HepG2 (cell line): Measurements from ENCODE around the gene DPM1. TPM values are rescaled to one million over a fixed set of nuclear protein-coding genes. Genes with fewer than 3 reads are reported as not detected.

Source experiments
- CEBPG ChIP-seq: IDR thresholded peaks from 2 replicates; pipeline ENCODE4 v1.6.1; 2016
- HNRNPUL1 ChIP-seq: fragments of 200-400 bp; formaldehyde crosslinking; IDR thresholded peaks from 2 replicates; pipeline ENCODE4 v1.6.1; 2017; ENCODE audit warnings: low read depth, mild to moderate bottlenecking, low read length, moderate library complexity
- HOXA9 ChIP-seq: sonication (generic); formaldehyde crosslinking; IDR thresholded peaks from 2 replicates; pipeline ENCODE4 v1.8.1; 2022; ENCODE audit warnings: missing genetic modification reagents, mild to moderate bottlenecking, moderate library complexity, borderline replicate concordance
- MED13 ChIP-seq: sonication (generic); formaldehyde crosslinking; IDR thresholded peaks from 2 replicates; pipeline ENCODE4 v1.5.0; 2020; ENCODE audit warnings: missing genetic modification reagents
- NFATC3 ChIP-seq: sonication (generic); formaldehyde crosslinking; IDR thresholded peaks from 2 replicates; pipeline ENCODE4 v1.5.1; 2020; ENCODE audit warnings: mild to moderate bottlenecking, missing genetic modification reagents
- WIZ ChIP-seq: sonication (generic); formaldehyde crosslinking; IDR thresholded peaks from 2 replicates; pipeline ENCODE4 v1.5.1; 2020; ENCODE audit warnings: mild to moderate bottlenecking, missing genetic modification reagents
- ZNF335 ChIP-seq: sonication (generic); formaldehyde crosslinking; IDR thresholded peaks from 2 replicates; pipeline ENCODE4 v1.4.0; 2020; ENCODE audit warnings: missing genetic modification reagents
- ZNF367 ChIP-seq: sonication (generic); formaldehyde crosslinking; IDR thresholded peaks from 2 replicates; pipeline ENCODE4 v1.4.0; 2020; ENCODE audit warnings: missing genetic modification reagents, borderline replicate concordance
- ZNF562 ChIP-seq: sonication (generic); formaldehyde crosslinking; IDR thresholded peaks from 2 replicates; pipeline ENCODE4 v1.8.0; 2022; ENCODE audit warnings: missing genetic modification reagents, borderline replicate concordance
- ZNF567 ChIP-seq: sonication (generic); formaldehyde crosslinking; IDR thresholded peaks from 2 replicates; pipeline ENCODE4 v1.8.1; 2023; ENCODE audit warnings: mild to moderate bottlenecking, missing genetic modification reagents, borderline replicate concordance
- polyA plus RNA-seq, 8 experiments: library from polyadenylated mRNA; depleted of rRNA in 3 of 8; stranded (reverse) in 7 of 8; unstranded in 1 of 8; fragments of >200 nt; fragmentation: Illumina TruSeq in 4 of 8; extraction: Trizol in 4 of 8; gene quantifications; 2 replicates each; pipeline versions ENCODE4 v1.2.1 to v1.2.3, GENCODE V29; 2011 to 2016; ENCODE audit warnings: low read depth in 4 of 8, missing spikeins in 1 of 8, mixed read lengths in 1 of 8; ENCODE audit not compliant: insufficient read depth in 1 of 8
- total RNA-seq, 5 experiments: library from RNA; depleted of rRNA; stranded (reverse); fragments of >200 nt; fragmentation: Illumina TruSeq; extraction: Trizol; gene quantifications; 2 replicates each; pipeline ENCODE4 v1.2.3, GENCODE V29; 2016; ENCODE audit warnings: low read depth in 1 of 5
- TF ChIP-seq, protein P1 (sequence below): sonication (generic); formaldehyde crosslinking; IDR thresholded peaks from 2 replicates; pipeline ENCODE4 v1.4.0; 2020; ENCODE audit warnings: missing genetic modification reagents; ENCODE audit errors: not compliant biosample characterization
- TF ChIP-seq, protein P2 (sequence below): sonication (generic); formaldehyde crosslinking; IDR thresholded peaks from 2 replicates; pipeline ENCODE4 v1.4.0; 2020; ENCODE audit warnings: mild to moderate bottlenecking, missing genetic modification reagents

The DPM1 gene
- total and polyA plus RNA-seq, 2 of the 13 experiments (the other 11 are each of a cell fraction or from before 2014, with no cell fraction given) = 83.2 to 161 TPM

DNA sequence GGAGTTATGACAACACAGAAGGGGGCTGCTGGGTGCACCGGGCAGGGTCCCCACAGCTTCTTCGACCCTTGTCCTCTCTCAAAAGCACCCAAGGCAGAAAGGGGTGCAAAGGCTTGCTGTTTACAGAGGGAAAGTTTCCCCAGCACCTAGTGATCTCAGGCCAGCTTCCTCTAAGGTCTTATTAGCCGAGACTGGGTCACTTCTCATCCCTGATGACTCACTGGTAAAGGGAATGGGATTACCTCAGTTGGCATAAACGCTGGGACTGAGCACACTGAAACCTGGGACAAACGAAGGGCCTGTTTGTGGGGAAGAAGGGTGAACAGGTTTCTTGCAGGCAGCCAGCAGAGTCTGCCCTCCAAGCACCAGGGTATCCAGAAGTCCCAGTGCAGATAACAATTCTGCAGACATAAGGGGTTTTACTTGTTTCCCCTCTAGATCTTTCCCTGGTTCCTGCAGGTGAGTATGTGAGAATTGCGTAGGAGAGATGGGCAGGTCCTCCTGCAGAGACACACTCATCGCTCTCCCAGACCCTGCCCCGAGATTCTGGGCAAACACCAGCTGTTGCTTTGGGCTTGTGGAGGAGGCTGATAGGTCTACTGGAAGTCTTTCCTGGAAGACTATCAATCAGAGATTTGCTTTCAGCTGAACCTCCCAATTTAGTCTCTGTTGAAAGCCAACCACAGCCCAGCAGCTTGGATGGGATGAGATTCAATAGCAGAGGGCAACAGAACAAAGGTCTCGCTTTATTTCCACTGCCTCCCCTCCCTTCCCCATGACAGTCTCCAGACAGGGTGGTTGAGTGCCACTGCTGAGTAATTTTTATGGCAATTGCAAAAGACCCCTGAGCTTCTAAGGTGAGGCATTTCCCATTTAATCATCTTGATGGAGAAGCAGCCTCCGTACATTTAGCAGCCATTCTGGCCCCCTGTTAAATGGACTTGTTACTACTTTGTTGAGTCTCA is 38.9 kb upstream of the DPM1 start (continued):
- TF ChIP-seq ZNF335 (CRISPR knock-in tag) = no peak
- no peak for TF ChIP-seq CEBPG
- no peak for TF ChIP-seq MED13
- TF ChIP-seq WIZ (CRISPR knock-in tag) = no peak
- no peak for TF ChIP-seq ZNF567 (CRISPR knock-in tag)
- TF ChIP-seq, protein P1, sequence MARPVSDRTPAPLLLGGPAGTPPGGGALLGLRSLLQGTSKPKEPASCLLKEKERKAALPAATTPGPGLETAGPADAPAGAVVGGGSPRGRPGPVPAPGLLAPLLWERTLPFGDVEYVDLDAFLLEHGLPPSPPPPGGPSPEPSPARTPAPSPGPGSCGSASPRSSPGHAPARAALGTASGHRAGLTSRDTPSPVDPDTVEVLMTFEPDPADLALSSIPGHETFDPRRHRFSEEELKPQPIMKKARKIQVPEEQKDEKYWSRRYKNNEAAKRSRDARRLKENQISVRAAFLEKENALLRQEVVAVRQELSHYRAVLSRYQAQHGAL (CRISPR knock-in tag) = no peak
- no peak for TF ChIP-seq HNRNPUL1
- TF ChIP-seq NFATC3 (CRISPR knock-in tag) = no peak
- no peak for TF ChIP-seq HOXA9
- TF ChIP-seq ZNF367 = no peak
- no peak for TF ChIP-seq ZNF562 (CRISPR knock-in tag)
- TF ChIP-seq, protein P2, sequence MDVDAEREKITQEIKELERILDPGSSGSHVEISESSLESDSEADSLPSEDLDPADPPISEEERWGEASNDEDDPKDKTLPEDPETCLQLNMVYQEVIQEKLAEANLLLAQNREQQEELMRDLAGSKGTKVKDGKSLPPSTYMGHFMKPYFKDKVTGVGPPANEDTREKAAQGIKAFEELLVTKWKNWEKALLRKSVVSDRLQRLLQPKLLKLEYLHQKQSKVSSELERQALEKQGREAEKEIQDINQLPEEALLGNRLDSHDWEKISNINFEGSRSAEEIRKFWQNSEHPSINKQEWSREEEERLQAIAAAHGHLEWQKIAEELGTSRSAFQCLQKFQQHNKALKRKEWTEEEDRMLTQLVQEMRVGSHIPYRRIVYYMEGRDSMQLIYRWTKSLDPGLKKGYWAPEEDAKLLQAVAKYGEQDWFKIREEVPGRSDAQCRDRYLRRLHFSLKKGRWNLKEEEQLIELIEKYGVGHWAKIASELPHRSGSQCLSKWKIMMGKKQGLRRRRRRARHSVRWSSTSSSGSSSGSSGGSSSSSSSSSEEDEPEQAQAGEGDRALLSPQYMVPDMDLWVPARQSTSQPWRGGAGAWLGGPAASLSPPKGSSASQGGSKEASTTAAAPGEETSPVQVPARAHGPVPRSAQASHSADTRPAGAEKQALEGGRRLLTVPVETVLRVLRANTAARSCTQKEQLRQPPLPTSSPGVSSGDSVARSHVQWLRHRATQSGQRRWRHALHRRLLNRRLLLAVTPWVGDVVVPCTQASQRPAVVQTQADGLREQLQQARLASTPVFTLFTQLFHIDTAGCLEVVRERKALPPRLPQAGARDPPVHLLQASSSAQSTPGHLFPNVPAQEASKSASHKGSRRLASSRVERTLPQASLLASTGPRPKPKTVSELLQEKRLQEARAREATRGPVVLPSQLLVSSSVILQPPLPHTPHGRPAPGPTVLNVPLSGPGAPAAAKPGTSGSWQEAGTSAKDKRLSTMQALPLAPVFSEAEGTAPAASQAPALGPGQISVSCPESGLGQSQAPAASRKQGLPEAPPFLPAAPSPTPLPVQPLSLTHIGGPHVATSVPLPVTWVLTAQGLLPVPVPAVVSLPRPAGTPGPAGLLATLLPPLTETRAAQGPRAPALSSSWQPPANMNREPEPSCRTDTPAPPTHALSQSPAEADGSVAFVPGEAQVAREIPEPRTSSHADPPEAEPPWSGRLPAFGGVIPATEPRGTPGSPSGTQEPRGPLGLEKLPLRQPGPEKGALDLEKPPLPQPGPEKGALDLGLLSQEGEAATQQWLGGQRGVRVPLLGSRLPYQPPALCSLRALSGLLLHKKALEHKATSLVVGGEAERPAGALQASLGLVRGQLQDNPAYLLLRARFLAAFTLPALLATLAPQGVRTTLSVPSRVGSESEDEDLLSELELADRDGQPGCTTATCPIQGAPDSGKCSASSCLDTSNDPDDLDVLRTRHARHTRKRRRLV = no peak
